H9 (cell line): ENCODE data around the gene RBM44. TPM values are rescaled to one million over a fixed set of nuclear protein-coding genes. Genes with fewer than 3 reads are reported as not detected.

Experiments
- DNase-seq: peaks from one replicate; pipeline ENCODE4 v3.0.0-alpha.2; 2017
- H2AFZ ChIP-seq: one replicate; pipeline ENCODE4 v1.6.1; 2013; ENCODE audit warnings: mild to moderate bottlenecking, low read length, control low read depth, moderate library complexity
- H2AK5ac ChIP-seq: 2 replicates; pipeline ENCODE4 v1.6.1; 2013; ENCODE audit warnings: low read length, control low read depth, mixed read lengths; ENCODE audit not compliant: insufficient read length
- H2BK120ac ChIP-seq: one replicate; pipeline ENCODE4 v1.6.1; 2013; ENCODE audit warnings: low read depth, mild to moderate bottlenecking, low read length, control low read depth, inconsistent platforms; ENCODE audit not compliant: poor library complexity, severe bottlenecking
- H2BK12ac ChIP-seq: 2 replicates; pipeline ENCODE4 v1.6.1; 2013; ENCODE audit warnings: low read length, control low read depth, mixed read lengths, low read depth; ENCODE audit not compliant: insufficient read length
- H2BK15ac ChIP-seq: 2 replicates; pipeline ENCODE4 v1.6.1; 2013; ENCODE audit warnings: low read depth, low read length, control low read depth
- H2BK20ac ChIP-seq: one replicate; pipeline ENCODE4 v1.6.1; 2013; ENCODE audit warnings: low read depth, mild to moderate bottlenecking, low read length, control low read depth, inconsistent platforms; ENCODE audit not compliant: poor library complexity, severe bottlenecking
- H2BK5ac ChIP-seq: 2 replicates; pipeline ENCODE4 v1.6.1; 2013; ENCODE audit warnings: low read length, control low read depth, mixed read lengths; ENCODE audit not compliant: insufficient read length
- H3K14ac ChIP-seq: 2 replicates; pipeline ENCODE4 v1.6.1; 2013; ENCODE audit warnings: low read length, control low read depth; ENCODE audit not compliant: insufficient read depth
- H3K18ac ChIP-seq: 2 replicates; pipeline ENCODE4 v1.6.1; 2013; ENCODE audit warnings: low read depth, mild to moderate bottlenecking, mixed read lengths, low read length, control low read depth; ENCODE audit not compliant: insufficient read length
- H3K23ac ChIP-seq: 2 replicates; pipeline ENCODE4 v1.6.1; 2013; ENCODE audit warnings: low read length, control low read depth, mixed read lengths, low read depth; ENCODE audit not compliant: insufficient read length
- H3K23me2 ChIP-seq: 2 replicates; pipeline ENCODE4 v1.6.1; 2013; ENCODE audit warnings: low read depth, mild to moderate bottlenecking, mixed read lengths, low read length, control low read depth; ENCODE audit not compliant: insufficient read length, poor library complexity, severe bottlenecking
- H3K27ac ChIP-seq: 2 replicates; pipeline ENCODE4 v1.5.1; 2013; ENCODE audit warnings: low read length, control low read depth, mixed read lengths, low read depth; ENCODE audit not compliant: insufficient read length
- H3K27me3 ChIP-seq: 2 replicates; pipeline ENCODE4 v1.6.1; 2013; ENCODE audit warnings: low read length, control low read depth, inconsistent platforms; ENCODE audit not compliant: insufficient read depth
- H3K4ac ChIP-seq: 2 replicates; pipeline ENCODE4 v1.6.1; 2013; ENCODE audit warnings: low read depth, mild to moderate bottlenecking, control low read depth, inconsistent platforms, low read length, moderate library complexity
- H3K4me1 ChIP-seq: 2 replicates; pipeline ENCODE4 v1.6.1; 2013; ENCODE audit warnings: low read length, control low read depth, inconsistent platforms; ENCODE audit not compliant: insufficient read depth
- H3K4me2 ChIP-seq: 2 replicates; pipeline ENCODE4 v1.6.1; 2013; ENCODE audit warnings: low read length, control low read depth, mixed read lengths; ENCODE audit not compliant: insufficient read length, insufficient read depth
- H3K56ac ChIP-seq: 2 replicates; pipeline ENCODE4 v1.6.1; 2013; ENCODE audit warnings: low read depth, mild to moderate bottlenecking, mixed read lengths, low read length, control low read depth; ENCODE audit not compliant: insufficient read length
- H3K79me1 ChIP-seq: 2 replicates; pipeline ENCODE4 v1.6.1; 2013; ENCODE audit warnings: low read depth, mild to moderate bottlenecking, moderate library complexity, low read length, control low read depth, inconsistent platforms; ENCODE audit not compliant: insufficient read depth, poor library complexity, severe bottlenecking
- H3K79me2 ChIP-seq: 2 replicates; pipeline ENCODE4 v1.6.1; 2013; ENCODE audit warnings: low read length, control low read depth, inconsistent platforms; ENCODE audit not compliant: insufficient read depth
- H3K9ac ChIP-seq: 2 replicates; pipeline ENCODE4 v1.6.1; 2013; ENCODE audit warnings: low read length, control low read depth, mixed read lengths; ENCODE audit not compliant: insufficient read length; ENCODE audit errors: extremely low read depth
- H3K9me3 ChIP-seq: one replicate; pipeline ENCODE4 v1.6.1; 2013; ENCODE audit warnings: low read depth, low read length, inconsistent platforms; ENCODE audit not compliant: control insufficient read depth
- H3T11ph ChIP-seq: one replicate; pipeline ENCODE4 v1.6.1; 2013; ENCODE audit warnings: mild to moderate bottlenecking, low read length, control low read depth, inconsistent platforms
- H4K20me1 ChIP-seq: one replicate; pipeline ENCODE4 v1.6.1; 2013; ENCODE audit not compliant: control insufficient read depth, insufficient read length, insufficient read depth
- H4K5ac ChIP-seq: 2 replicates; pipeline ENCODE4 v1.6.1; 2013; ENCODE audit warnings: low read depth, mild to moderate bottlenecking, mixed read lengths, low read length, control low read depth; ENCODE audit not compliant: insufficient read length
- H4K8ac ChIP-seq: replicated peaks from 2 replicates; pipeline ENCODE4 v1.6.1; 2013; ENCODE audit warnings: low read length, control low read depth, mixed read lengths, low read depth; ENCODE audit not compliant: insufficient read length
- H4K91ac ChIP-seq: 2 replicates; pipeline ENCODE4 v1.6.1; 2013; ENCODE audit warnings: low read depth, mild to moderate bottlenecking, moderate library complexity, mixed read lengths, low read length, control low read depth; ENCODE audit not compliant: insufficient read length
- H3K27ac Mint-ChIP-seq, 3 experiments: 2 replicates in 2 of 3; 3 replicates in 1 of 3; pipeline ENCODE4 v1.8.0; 2020 to 2021; ENCODE audit warnings: mixed read lengths in 3 of 3, mild to moderate bottlenecking in 1 of 3, moderate library complexity in 1 of 3
- H3K27me3 Mint-ChIP-seq: 2 replicates; pipeline ENCODE4 v1.8.0; 2021; ENCODE audit warnings: low read depth, mild to moderate bottlenecking, moderate library complexity, mixed read lengths
- H3K36me3 Mint-ChIP-seq, 3 experiments: 2 replicates in 2 of 3; 3 replicates in 1 of 3; pipeline ENCODE4 v1.8.0; 2020 to 2021; ENCODE audit warnings: low read depth in 3 of 3, mixed read lengths in 3 of 3; ENCODE audit not compliant: insufficient read depth in 1 of 3
- H3K4me1 Mint-ChIP-seq, 2 experiments: 2 replicates each; pipeline ENCODE4 v1.8.0; 2020; ENCODE audit warnings: mixed read lengths in 2 of 2
- H3K4me3 Mint-ChIP-seq, 2 experiments: 2 replicates in 1 of 2; 3 replicates in 1 of 2; pipeline ENCODE4 v1.8.0; 2020 to 2021; ENCODE audit warnings: mild to moderate bottlenecking in 2 of 2, mixed read lengths in 2 of 2, moderate library complexity in 1 of 2
- H3K9me3 Mint-ChIP-seq, 2 experiments: 2 replicates in 1 of 2; 3 replicates in 1 of 2; pipeline ENCODE4 v1.8.0; 2020; ENCODE audit warnings: mild to moderate bottlenecking in 2 of 2, mixed read lengths in 2 of 2, moderate library complexity in 1 of 2
- CTCF ChIP-seq: fragments of 200-600 bp; sonication (generic); conservative IDR thresholded peaks from 3 replicates; pipeline ENCODE4 v1.8.0; 2021; ENCODE audit warnings: antibody characterized with exemption, mild to moderate bottlenecking
- WGBS: extraction: QIAGEN DNeasy Blood & Tissue Kit; methylation state at CpG from one replicate; pipeline ENCODE4 v1.1.7; 2013; ENCODE audit warnings: missing lambda C conversion rate, low lambda C conversion rate, mixed read lengths; ENCODE audit not compliant: insufficient read length; ENCODE audit errors: extremely low coverage; 5-methylcytosine and 5-hydroxymethylcytosine counted together
- total RNA-seq: library from RNA; stranded (reverse); gene quantifications from 2 replicates; pipeline ENCODE4 v1.2.1, GENCODE V29; 2021

Gene RBM44
- total RNA-seq, 1 experiment from 2014 or later, result 0.15 TPM

DNA sequence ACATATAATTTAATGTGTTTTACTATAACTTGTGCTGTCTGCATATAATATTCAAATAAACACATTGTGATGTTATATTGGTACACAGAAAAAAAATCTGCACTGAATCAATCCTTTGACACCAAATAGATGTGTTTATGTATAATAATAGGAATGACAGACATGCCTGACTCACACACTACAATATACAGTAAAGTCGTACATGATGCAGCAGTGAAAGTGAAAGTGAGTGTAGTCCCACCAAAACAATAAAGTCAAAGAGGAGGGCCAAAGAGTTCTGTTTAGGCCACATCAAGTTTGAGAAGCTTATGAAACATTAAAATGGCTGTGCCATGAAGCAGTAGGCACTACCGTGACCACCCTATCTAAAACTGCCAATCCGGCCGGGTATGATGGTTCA lies 8.2 kb upstream of the RBM44 start:
- H3K36me3 Mint-ChIP-seq, result peaks cover 13 to 21% (median 19%) of the 10 kb centered on the region in 3 experiments
- Histone ChIP-seq H3K56ac (no peak overlapping the region), H3K9me3 (peaks cover 9% of the 10 kb centered on the region), H3K4ac (no peak overlapping the region), H3K23me2 (no peaks in the 10 kb centered on the region), H2BK5ac (no peak overlapping the region), H3K9ac (no peak overlapping the region), H2BK120ac (no peak overlapping the region), H3K27me3 (no peaks in the 10 kb centered on the region), H3K18ac (no peak overlapping the region), H4K5ac (no peak overlapping the region), H3K4me1 (no peaks in the 10 kb centered on the region), H4K91ac (no peak overlapping the region), H3K79me2 (no peaks in the 10 kb centered on the region), H2BK15ac (no peak overlapping the region), H3K4me2 (no peak overlapping the region), H4K20me1 (no peaks in the 10 kb centered on the region), H3K27ac (no peak overlapping the region), H4K8ac (no peak overlapping the region), H3K23ac (no peak overlapping the region), H2BK12ac (no peak overlapping the region), H2BK20ac (no peak overlapping the region), H3K79me1 (no peaks in the 10 kb centered on the region), H3K14ac (no peak overlapping the region), H2AFZ (no peak overlapping the region), H3T11ph (no peak overlapping the region), H2AK5ac (no peak overlapping the region)
- peaks cover 2% of the 10 kb centered on the region; the same call in 1 of the 2 replicates for H3K27me3 Mint-ChIP-seq
- H3K4me1 Mint-ChIP-seq, result peaks cover 0 to 4% of the 10 kb centered on the region in 2 experiments; a peak in 2 of 4 replicates
- no peak for DNase-seq
- TF ChIP-seq CTCF, result no peak
- no CpG with 5 or more reads among the region's 4 CpGs for WGBS
- H3K27ac Mint-ChIP-seq, result no peak overlapping the region
- H3K4me3 Mint-ChIP-seq, result no peak overlapping the region
- peaks cover 19 to 20% of the 10 kb centered on the region in 2 experiments for H3K9me3 Mint-ChIP-seq
